WI38 (cell line): ENCODE data around the gene ASCC1.

Experiments
- H3K4me3 ChIP-seq: 2 replicates; pipeline ENCODE4 v1.5.1; 2011; ENCODE audit warnings: low read depth, mild to moderate bottlenecking, control low read depth, low read length
- TF ChIP-seq, protein P1 (sequence below): IDR thresholded peaks from 2 replicates; pipeline ENCODE4 v1.5.1; 2012; ENCODE audit warnings: low read depth, mild to moderate bottlenecking, control low read depth, low read length

ASCC1 gene

DNA sequence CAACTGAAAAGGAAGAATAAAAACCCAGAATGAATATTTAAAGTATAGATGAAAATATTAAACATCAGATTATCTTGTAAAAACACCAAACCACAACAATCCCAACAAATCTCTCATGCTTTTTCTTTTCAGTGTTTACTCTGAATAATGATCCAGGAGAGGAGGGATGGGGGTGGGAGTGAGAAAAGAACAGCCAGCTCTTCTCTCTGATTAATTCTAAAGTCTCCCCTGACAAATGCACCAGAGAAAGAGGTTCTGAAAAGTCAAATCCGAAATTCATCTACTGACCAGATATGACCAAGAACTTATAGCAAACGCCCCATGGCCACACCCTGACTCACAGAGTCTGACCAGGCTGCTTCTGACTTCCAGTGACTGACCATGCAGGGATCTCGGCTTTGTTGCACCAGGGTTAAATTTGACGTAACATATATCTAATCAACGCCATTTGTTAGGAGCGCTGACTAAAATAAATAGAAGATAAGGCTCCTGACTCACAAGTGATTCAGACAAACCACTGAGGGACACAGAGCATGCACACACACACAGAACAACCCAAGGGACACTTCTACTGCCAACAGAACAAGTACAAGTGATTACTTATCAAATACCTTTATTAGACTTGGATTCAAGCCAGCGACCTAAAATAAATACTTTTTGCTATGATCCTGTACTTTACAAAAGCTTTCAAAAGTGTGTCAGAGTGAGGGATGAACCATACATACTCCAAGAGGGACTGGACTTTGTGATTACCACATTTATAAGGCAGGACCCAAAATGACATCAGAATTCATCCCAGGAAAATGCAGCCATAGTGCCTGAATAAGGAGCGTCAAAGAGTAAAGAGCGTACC is 118.4 kb downstream of the ASCC1 start:
- H3K4me3 ChIP-seq: no peak overlapping the region
- TF ChIP-seq, protein P1, sequence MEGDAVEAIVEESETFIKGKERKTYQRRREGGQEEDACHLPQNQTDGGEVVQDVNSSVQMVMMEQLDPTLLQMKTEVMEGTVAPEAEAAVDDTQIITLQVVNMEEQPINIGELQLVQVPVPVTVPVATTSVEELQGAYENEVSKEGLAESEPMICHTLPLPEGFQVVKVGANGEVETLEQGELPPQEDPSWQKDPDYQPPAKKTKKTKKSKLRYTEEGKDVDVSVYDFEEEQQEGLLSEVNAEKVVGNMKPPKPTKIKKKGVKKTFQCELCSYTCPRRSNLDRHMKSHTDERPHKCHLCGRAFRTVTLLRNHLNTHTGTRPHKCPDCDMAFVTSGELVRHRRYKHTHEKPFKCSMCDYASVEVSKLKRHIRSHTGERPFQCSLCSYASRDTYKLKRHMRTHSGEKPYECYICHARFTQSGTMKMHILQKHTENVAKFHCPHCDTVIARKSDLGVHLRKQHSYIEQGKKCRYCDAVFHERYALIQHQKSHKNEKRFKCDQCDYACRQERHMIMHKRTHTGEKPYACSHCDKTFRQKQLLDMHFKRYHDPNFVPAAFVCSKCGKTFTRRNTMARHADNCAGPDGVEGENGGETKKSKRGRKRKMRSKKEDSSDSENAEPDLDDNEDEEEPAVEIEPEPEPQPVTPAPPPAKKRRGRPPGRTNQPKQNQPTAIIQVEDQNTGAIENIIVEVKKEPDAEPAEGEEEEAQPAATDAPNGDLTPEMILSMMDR: no peak

DNA sequence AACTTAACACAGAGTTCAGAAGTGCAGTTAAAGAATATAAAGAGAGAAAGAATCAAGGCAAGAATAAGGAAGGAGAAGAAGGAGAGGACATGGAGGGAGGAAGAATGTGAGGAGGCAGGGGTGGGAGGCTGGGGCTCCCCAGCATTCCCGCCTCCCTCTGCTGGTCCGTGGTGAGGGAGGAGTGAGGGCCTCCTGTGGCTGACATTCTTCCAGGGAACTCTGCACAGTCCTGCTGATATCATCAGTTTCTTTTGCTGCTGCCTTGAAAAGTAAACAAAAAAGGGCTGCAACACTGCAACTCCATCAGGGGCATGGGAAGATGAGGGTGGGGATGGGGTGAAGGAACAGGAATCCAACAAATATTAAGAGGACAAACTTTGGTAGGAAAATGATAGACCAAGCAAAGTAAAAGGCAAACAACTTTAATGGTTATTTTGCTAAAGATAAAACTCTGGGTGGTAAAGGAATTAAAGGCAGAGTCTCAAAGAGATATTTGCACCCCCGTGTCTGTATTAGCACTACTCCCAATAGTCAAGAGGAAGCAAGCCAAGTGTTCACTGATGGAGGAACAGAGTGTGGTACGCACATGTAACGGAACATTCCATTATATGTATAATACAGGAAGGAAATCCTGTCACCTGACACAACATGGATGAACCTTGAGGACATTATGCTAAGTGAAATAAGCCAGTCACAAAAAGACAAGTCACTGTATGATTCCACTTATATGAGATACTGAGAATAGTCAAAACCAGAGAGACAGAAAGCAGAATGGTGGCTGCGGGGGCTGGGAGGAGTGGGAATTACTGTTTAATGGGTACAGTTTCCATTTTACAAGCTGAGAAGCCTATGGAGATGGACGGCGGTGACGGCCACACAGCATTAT is 119.7 kb downstream of the ASCC1 start:
- TF ChIP-seq, protein P1: no peak

DNA sequence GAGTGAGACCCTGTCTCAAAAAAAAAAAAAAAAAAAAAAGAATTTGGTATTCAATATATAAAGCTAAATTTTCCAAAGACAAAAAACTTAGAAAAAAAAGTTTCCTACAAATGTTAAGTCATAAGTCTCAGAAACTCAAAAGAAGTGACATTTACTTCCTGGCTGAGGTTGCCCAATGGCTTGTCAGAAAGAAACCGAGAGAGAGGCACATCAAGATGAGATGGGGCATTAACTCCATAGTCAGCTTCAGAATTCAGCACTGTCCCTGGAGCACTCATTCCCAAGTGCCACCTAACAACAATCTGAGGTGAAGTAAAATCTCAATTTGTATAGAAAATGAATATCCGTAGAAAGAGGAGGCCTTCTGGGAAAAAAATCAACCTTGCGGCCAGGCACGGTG is 120.9 kb downstream of the ASCC1 start:
- TF ChIP-seq, protein P1: no peak
- H3K4me3 ChIP-seq: no peak overlapping the region

More for the DNA sequence above, 119.7 kb downstream of the ASCC1 start:
- H3K4me3 ChIP-seq: no peak overlapping the region

DNA sequence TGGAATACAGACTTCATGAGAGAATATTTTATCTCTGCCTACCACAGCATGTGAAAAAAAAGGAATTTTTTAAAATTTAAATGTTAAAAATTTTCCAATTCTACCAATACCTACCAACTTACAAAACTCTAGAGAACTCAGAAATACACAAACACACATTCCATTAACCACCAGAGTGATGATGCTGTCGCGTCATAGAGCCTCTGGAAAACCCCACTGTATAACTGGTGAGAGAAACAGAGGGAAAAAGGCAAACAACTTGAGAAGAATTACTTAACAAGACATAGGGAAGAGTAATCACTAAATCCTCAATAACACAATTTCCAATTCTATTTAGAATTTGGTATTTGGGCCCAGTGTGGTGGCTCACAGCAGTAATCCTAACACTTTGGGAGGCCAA is 121.5 kb downstream of the ASCC1 start:
- no peak overlapping the region for H3K4me3 ChIP-seq
- TF ChIP-seq, protein P1: no peak

DNA sequence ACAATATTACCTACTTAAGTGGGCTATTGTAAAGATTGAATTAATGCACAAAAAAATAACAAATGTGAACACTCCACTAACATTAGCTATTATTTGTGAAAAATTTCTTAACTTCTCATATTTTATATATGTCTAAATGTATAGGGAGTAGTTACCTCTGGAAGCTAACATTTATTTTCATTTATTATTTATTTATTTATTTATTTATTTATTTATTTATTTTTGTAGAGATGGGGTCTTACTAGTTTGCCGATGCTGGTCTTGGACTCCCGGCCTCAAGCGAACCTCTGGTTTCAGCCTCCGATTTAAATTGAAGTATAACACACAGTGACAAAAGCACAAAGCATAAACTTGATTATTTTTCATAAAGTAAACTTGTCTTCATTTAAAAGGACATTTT is 122.6 kb downstream of the ASCC1 start:
- TF ChIP-seq, protein P1: no peak
- no peak overlapping the region for H3K4me3 ChIP-seq

DNA sequence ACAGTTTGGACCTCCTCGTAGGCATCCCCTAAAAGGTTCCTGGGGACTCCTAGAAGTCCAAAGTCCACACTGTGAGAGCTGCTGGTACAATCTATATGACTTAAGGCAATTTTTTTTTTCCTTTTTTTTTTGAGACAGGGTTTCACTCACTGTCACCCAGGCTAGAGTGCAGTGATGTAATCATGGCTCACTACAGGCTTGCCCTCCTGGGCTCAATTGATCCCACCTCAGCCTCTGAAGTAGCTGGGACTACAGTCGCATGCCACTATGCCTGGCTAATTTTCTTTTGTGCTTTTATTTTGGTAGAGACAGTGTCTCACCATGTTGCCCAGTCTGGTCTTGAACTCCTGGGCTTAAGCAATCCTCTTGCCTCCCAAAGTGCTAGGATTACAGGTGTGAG is 123.1 kb downstream of the ASCC1 start:
- H3K4me3 ChIP-seq: no peak overlapping the region
- TF ChIP-seq, protein P1: no peak
